Mesenchymal stem cell (in vitro differentiated cells and primary cell): ENCODE measurements around the gene COL16A1.

Experiments
- DNase-seq: peaks from one replicate; pipeline ENCODE4 v3.0.0-alpha.2; 2013
- H2AFZ ChIP-seq: one replicate; pipeline ENCODE4 v1.6.1; 2013; ENCODE audit warnings: low read depth, mild to moderate bottlenecking, control low read depth, inconsistent platforms, low read length, moderate library complexity
- H2AK5ac ChIP-seq: 2 replicates; pipeline ENCODE4 v1.6.1; 2013; ENCODE audit warnings: low read length, moderate library complexity, mild to moderate bottlenecking, inconsistent platforms; ENCODE audit not compliant: severe bottlenecking
- H2BK120ac ChIP-seq: one replicate; pipeline ENCODE4 v1.6.1; 2013; ENCODE audit warnings: low read depth, mild to moderate bottlenecking, inconsistent platforms, low read length, moderate library complexity
- H2BK12ac ChIP-seq, 2 experiments: one replicate each; pipeline ENCODE4 v1.6.1; 2013; ENCODE audit warnings: inconsistent platforms in 2 of 2, low read length in 2 of 2, mild to moderate bottlenecking in 2 of 2, moderate library complexity in 2 of 2, control low read depth in 1 of 2
- H2BK15ac ChIP-seq: one replicate; pipeline ENCODE4 v1.6.1; 2013; ENCODE audit warnings: mild to moderate bottlenecking, low read depth, inconsistent platforms; ENCODE audit not compliant: poor library complexity, severe bottlenecking
- H2BK5ac ChIP-seq: 2 replicates; pipeline ENCODE4 v1.6.1; 2013; ENCODE audit warnings: low read depth, mild to moderate bottlenecking, low read length, control low read depth, inconsistent platforms; ENCODE audit not compliant: poor library complexity, severe bottlenecking
- H3K14ac ChIP-seq, 2 experiments: one replicate each; pipeline ENCODE4 v1.6.1; 2013; ENCODE audit warnings: inconsistent platforms in 2 of 2, low read length in 2 of 2, control low read depth in 1 of 2, mild to moderate bottlenecking in 1 of 2, moderate library complexity in 1 of 2
- H3K18ac ChIP-seq, 2 experiments: one replicate each; pipeline ENCODE4 v1.6.1; 2013; ENCODE audit warnings: inconsistent platforms in 2 of 2, low read length in 2 of 2, control low read depth in 1 of 2, low read depth in 1 of 2, mild to moderate bottlenecking in 1 of 2
- H3K23ac ChIP-seq, 2 experiments: one replicate each; pipeline ENCODE4 v1.6.1; 2013; ENCODE audit warnings: inconsistent platforms in 2 of 2, low read length in 2 of 2, mild to moderate bottlenecking in 2 of 2, moderate library complexity in 2 of 2, control low read depth in 1 of 2
- H3K27ac ChIP-seq: 2 replicates; pipeline ENCODE4 v1.5.1; 2013; ENCODE audit warnings: mild to moderate bottlenecking, moderate library complexity, low read length, control low read depth, inconsistent platforms; ENCODE audit not compliant: poor library complexity, severe bottlenecking
- H3K27me3 ChIP-seq, 2 experiments: 2 replicates each; pipeline versions ENCODE4 v1.6.1 to v1.7.0; 2013; ENCODE audit warnings: low read length in 2 of 2, mild to moderate bottlenecking in 2 of 2, moderate library complexity in 2 of 2, control low read depth in 1 of 2, inconsistent platforms in 1 of 2; ENCODE audit not compliant: control insufficient read depth in 1 of 2, insufficient read depth in 1 of 2
- H3K36me3 ChIP-seq, 2 experiments: 2 replicates each; pipeline versions ENCODE4 v1.6.1 to v1.7.0; 2013; ENCODE audit warnings: low read length in 2 of 2, control low read depth in 1 of 2, inconsistent platforms in 1 of 2, low read depth in 1 of 2, mild to moderate bottlenecking in 1 of 2; ENCODE audit not compliant: insufficient read depth in 2 of 2, control insufficient read depth in 1 of 2
- H3K4ac ChIP-seq, 2 experiments: one replicate each; pipeline ENCODE4 v1.6.1; 2013; ENCODE audit warnings: inconsistent platforms in 2 of 2, low read length in 2 of 2, mild to moderate bottlenecking in 2 of 2, moderate library complexity in 2 of 2, control low read depth in 1 of 2, low read depth in 1 of 2
- H3K4me1 ChIP-seq: 2 replicates; pipeline ENCODE4 v1.6.1; 2013; ENCODE audit warnings: low read depth, low read length, control low read depth; ENCODE audit not compliant: control insufficient read depth, insufficient read depth
- H3K4me2 ChIP-seq: 2 replicates; pipeline ENCODE4 v1.6.1; 2013; ENCODE audit warnings: low read length, mild to moderate bottlenecking, inconsistent platforms; ENCODE audit not compliant: poor library complexity, severe bottlenecking
- H3K4me3 ChIP-seq, 2 experiments: 2 replicates each; pipeline versions ENCODE4 v1.5.1 to v1.7.0; 2013; ENCODE audit warnings: low read length in 2 of 2, mild to moderate bottlenecking in 2 of 2, control low read depth in 1 of 2, low read depth in 1 of 2; ENCODE audit not compliant: insufficient read depth in 1 of 2
- H3K79me1 ChIP-seq: replicated peaks from 2 replicates; pipeline ENCODE4 v1.6.1; 2013; ENCODE audit warnings: mild to moderate bottlenecking, control low read depth, low read length, inconsistent platforms; ENCODE audit not compliant: poor library complexity, severe bottlenecking
- H3K9ac ChIP-seq: 2 replicates; pipeline ENCODE4 v1.7.0; 2013; ENCODE audit warnings: mild to moderate bottlenecking, low read length, moderate library complexity
- H3K9me3 ChIP-seq: 2 replicates; pipeline ENCODE4 v1.7.0; 2013; ENCODE audit warnings: mild to moderate bottlenecking, low read length; ENCODE audit not compliant: control insufficient read depth
- H4K8ac ChIP-seq: one replicate; pipeline ENCODE4 v1.6.1; 2013; ENCODE audit warnings: inconsistent platforms, mild to moderate bottlenecking, low read length, moderate library complexity
- H4K91ac ChIP-seq: one replicate; pipeline ENCODE4 v1.6.1; 2013; ENCODE audit warnings: mild to moderate bottlenecking, low read length, inconsistent platforms
- WGBS: methylation state at CpG from one replicate; pipeline ENCODE4 v1.1.7; 2013; ENCODE audit warnings: mixed read lengths; 5-methylcytosine and 5-hydroxymethylcytosine counted together

COL16A1 gene

DNA sequence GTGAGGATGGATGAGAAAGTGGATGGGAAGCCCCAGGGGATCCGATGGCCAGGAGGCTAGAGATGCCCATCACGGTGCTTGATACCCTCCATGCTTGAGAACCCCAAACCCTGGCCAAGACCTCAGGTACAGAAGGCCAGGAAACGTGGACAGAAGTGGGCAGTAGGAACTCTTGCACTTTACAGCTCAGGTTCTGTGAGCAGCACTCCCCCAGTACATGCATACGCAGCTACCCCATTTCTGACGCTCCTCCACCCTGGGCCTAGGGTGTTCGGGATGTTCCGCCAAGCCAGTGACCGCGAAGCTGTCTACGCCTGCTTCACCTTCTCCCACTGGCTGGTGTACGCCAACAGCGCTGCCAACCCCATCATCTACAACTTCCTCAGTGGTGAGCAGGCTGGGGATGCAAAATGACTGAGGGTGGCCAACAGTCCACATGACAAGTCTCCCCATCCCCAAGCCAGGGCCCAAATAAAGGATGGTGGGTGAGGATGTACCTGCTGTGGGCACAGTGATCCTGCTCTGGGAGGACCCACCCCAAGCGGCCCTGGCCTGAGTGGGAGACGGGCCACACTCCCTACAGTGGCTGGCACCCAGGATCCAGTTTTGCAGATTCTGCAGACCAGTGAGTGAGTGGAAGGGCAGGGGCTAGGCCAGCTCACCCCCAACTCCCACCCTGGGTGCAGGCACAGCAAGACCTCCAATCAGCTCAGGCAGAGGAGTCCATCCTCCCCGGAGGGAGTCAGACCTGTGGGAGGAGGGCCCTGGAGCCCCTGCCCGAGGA lies 78.9 kb downstream of the COL16A1 start:
- H3K79me1 ChIP-seq: peaks cover 9% of the 10 kb centered on the region
- H3K36me3 ChIP-seq: peaks cover 21 to 50% of the 10 kb centered on the region in 2 experiments
- no peak overlapping the region for H3K14ac ChIP-seq
- H3K18ac ChIP-seq: no peak overlapping the region
- no peak overlapping the region for H2BK120ac ChIP-seq
- no peak overlapping the region for H4K91ac ChIP-seq
- H3K9me3 ChIP-seq: no peaks in the 10 kb centered on the region
- no peak overlapping the region for H3K4me2 ChIP-seq
- no peak overlapping the region for H3K9ac ChIP-seq
- no peak overlapping the region for H4K8ac ChIP-seq
- no peak overlapping the region for H3K4ac ChIP-seq
- no peak overlapping the region for H3K23ac ChIP-seq
- H2AFZ ChIP-seq: no peak overlapping the region
- H3K4me1 ChIP-seq: peaks cover 17% of the 10 kb centered on the region
- no peak for DNase-seq
- H3K27ac ChIP-seq: no peak overlapping the region
- no peak overlapping the region for H2AK5ac ChIP-seq
- H2BK5ac ChIP-seq: no peak overlapping the region
- H2BK15ac ChIP-seq: no peak overlapping the region
- no peak overlapping the region for H3K4me3 ChIP-seq
- H2BK12ac ChIP-seq: no peak overlapping the region
- H3K27me3 ChIP-seq: no peaks in the 10 kb centered on the region
- WGBS: 90% methylated on average over 11 of the region's 16 CpGs

GRCh38 chr1:31624309-31624708 lies 79.5 kb downstream of the COL16A1 start:
- H3K4me3 ChIP-seq: no peak overlapping the region
- H3K27me3 ChIP-seq: peaks cover 3 to 6% of the 10 kb centered on the region in 2 experiments
- no peak overlapping the region for H3K18ac ChIP-seq
- DNase-seq: no peak
- no peak overlapping the region for H2AFZ ChIP-seq
- no peak overlapping the region for H3K23ac ChIP-seq
- H3K79me1 ChIP-seq: peaks cover 8% of the 10 kb centered on the region
- H3K4ac ChIP-seq: no peak overlapping the region
- no peak overlapping the region for H4K91ac ChIP-seq
- no peak overlapping the region for H2BK12ac ChIP-seq
- H3K14ac ChIP-seq: no peak overlapping the region
- no peaks in the 10 kb centered on the region for H3K9me3 ChIP-seq
- H2BK15ac ChIP-seq: no peak overlapping the region
- 83% methylated on average over 5 of the region's 5 CpGs for WGBS
- H3K36me3 ChIP-seq: peaks cover 15 to 45% of the 10 kb centered on the region in 2 experiments
- no peak overlapping the region for H4K8ac ChIP-seq
- H3K9ac ChIP-seq: no peak overlapping the region
- no peak overlapping the region for H2BK120ac ChIP-seq
- H3K4me2 ChIP-seq: no peak overlapping the region
- no peak overlapping the region for H2AK5ac ChIP-seq
- H3K4me1 ChIP-seq: peaks cover 18% of the 10 kb centered on the region
- H3K27ac ChIP-seq: no peak overlapping the region
- H2BK5ac ChIP-seq: no peak overlapping the region

DNA sequence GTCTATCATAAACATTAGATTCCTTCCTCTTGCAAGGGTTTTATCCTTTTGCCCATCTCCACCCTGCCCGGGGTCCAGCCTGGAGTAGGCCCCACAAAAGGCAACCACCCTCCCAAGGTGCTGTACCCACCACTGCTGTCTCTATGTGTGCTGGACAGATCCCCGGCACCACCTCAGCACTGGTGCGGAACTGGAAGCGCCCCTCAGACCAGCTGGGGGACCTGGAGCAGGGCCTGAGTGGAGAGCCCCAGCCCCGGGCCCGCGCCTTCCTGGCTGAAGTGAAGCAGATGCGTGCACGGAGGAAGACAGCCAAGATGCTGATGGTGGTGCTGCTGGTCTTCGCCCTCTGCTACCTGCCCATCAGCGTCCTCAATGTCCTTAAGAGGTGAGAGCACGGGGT lies 80.5 kb downstream of the COL16A1 start:
- Histone ChIP-seq H2BK5ac (no peak overlapping the region), H3K79me1 (peaks cover 7% of the 10 kb centered on the region), H3K36me3 (peaks cover 5 to 37% of the 10 kb centered on the region in 2 experiments), H2BK120ac (no peak overlapping the region), H2BK12ac (no peak overlapping the region), H3K4me2 (no peak overlapping the region), H3K4ac (no peak overlapping the region), H2BK15ac (no peak overlapping the region), H2AFZ (no peak overlapping the region), H3K9me3 (no peaks in the 10 kb centered on the region), H3K18ac (no peak overlapping the region), H4K8ac (no peak overlapping the region), H2AK5ac (no peak overlapping the region), H3K27me3 (peaks cover 12 to 15% of the 10 kb centered on the region in 2 experiments), H4K91ac (no peak overlapping the region), H3K4me1 (peaks cover 20% of the 10 kb centered on the region), H3K27ac (no peak overlapping the region), H3K23ac (no peak overlapping the region), H3K4me3 (no peak overlapping the region), H3K9ac (no peak overlapping the region), H3K14ac (no peak overlapping the region)
- DNase-seq: no peak
- WGBS: 96% methylated on average over 10 of the region's 12 CpGs

DNA sequence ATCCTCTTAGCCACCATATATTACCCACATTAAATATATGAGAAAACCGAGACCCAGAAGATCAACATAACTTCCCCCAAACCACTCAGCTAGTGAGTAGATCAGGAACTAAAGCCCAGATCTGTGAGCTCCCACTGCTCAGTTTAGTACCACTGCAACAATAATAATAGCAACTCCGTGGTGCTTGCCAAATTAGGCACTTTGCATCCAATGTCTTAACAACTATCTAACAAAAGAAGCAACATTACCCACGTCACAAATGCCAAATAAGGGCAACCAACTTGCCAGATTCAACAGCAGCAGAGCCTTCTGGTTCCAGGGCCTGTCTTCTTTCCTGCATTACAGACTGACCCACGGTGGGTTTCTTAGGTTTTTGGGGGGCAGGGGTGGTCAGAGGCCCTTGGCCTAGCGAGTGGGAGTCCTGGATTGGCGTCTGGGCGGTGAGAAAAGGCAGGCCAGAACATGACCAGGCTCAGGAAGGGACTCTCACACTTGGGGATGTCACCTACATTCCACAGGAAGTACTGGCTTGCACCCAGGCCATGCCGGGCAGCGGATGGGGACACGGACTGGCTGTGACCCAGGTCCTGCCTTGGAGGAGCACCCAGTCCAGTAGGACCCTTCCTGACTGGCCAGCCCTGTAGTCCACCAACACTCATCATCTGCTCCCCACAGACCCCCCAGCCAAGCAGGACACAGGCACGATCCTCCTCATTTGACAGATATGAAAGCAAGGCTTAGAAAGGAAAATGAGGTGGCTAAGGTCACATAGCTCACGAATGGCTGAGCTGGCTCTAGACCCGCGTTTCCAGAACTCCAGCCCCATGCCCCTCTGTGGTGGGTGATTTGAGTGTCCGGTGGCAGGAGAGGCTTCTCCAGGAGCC lies 81.7 kb downstream of the COL16A1 start:
- Histone ChIP-seq H3K36me3 (peaks cover 0 to 24% of the 10 kb centered on the region in 2 experiments), H3K18ac (no peak overlapping the region), H2AFZ (no peak overlapping the region), H3K4ac (no peak overlapping the region), H2AK5ac (no peak overlapping the region), H3K23ac (no peak overlapping the region), H3K27me3 (peaks cover 17 to 22% of the 10 kb centered on the region in 2 experiments), H2BK15ac (no peak overlapping the region), H3K4me2 (no peak overlapping the region), H4K8ac (no peak overlapping the region), H3K4me1 (peaks cover 28% of the 10 kb centered on the region), H2BK5ac (no peak overlapping the region), H3K27ac (no peak overlapping the region), H4K91ac (no peak overlapping the region), H3K4me3 (no peak overlapping the region), H2BK120ac (no peak overlapping the region), H3K79me1 (no peaks in the 10 kb centered on the region), H3K9ac (no peak overlapping the region), H3K14ac (no peak overlapping the region), H2BK12ac (no peak overlapping the region), H3K9me3 (no peaks in the 10 kb centered on the region)
- WGBS: 92% methylated on average over 14 of the region's 15 CpGs
- no peak for DNase-seq
